Muscle of arm (tissue), 12 donors: ENCODE data around the gene IST1. TPM values are rescaled to one million over a fixed set of nuclear protein-coding genes. Genes with fewer than 3 reads are reported as not detected.
"Not testable (repeated sequence)": the region's sequence is repeated elsewhere in the genome, so short reads cannot be mapped to it uniquely, and the experiment has no call there.

Experiments used
- DNase-seq: peaks from one replicate; pipeline ENCODE4 v3.0.0-alpha.2; 2013
- polyA plus RNA-seq, 12 donors: library from polyadenylated mRNA; unstranded; fragments of 120-200 nt; gene quantifications; one replicate each; pipeline ENCODE4 v1.2.1, GENCODE V29; 2013; ENCODE audit not compliant: insufficient read length in 12 of 12

Gene IST1
- polyA plus RNA-seq, 12 donors = 118 to 236 (median 170) TPM; not detected in 1

GRCh38 chr16:71870818-71871217 is 24.5 kb upstream of the IST1 start:
- no peak for DNase-seq

- no peak for DNase-seq
These were observed 22.1 kb upstream of the IST1 start for GRCh38 chr16:71873199-71873598.

- DNase-seq = no peak
These were observed 16.4 kb upstream of the IST1 start for GRCh38 chr16:71878911-71879310.

GRCh38 chr16:71880176-71880575 is 15.2 kb upstream of the IST1 start:
- DNase-seq = no peak

GRCh38 chr16:71882505-71883167 is 12.7 kb upstream of the IST1 start:
- DNase-seq = peak; percentile 76

GRCh38 chr16:71883168-71883848 is 12.0 kb upstream of the IST1 start:
- DNase-seq = peak; percentile 39

GRCh38 chr16:71883849-71884638 is 11.3 kb upstream of the IST1 start, which contains the start of gene ZNF821:
TSS of gene ZNF821 (minus strand) at chr16:71884182. CDS start at chr16:71879946, 4,236 bp downstream.
- DNase-seq = peak; percentile 78

GRCh38 chr16:71885261-71885650 is 10.1 kb upstream of the IST1 start:
- no peak for DNase-seq

- DNase-seq = no peak
These were observed 6.2 kb upstream of the IST1 start for GRCh38 chr16:71889147-71889546.

GRCh38 chr16:71893888-71894228 is 1.5 kb upstream of the IST1 start:
- DNase-seq = no peak

GRCh38 chr16:71894229-71894920 is 956 bp upstream of the IST1 start:
- DNase-seq = peak; percentile 38

- no peak for DNase-seq
These were observed 491 bp downstream of the IST1 start for GRCh38 chr16:71895679-71896365.

GRCh38 chr16:71896764-71897368 is 1.5 kb downstream of the IST1 start:
- no peak for DNase-seq

- DNase-seq = no peak
These were observed 3.8 kb downstream of the IST1 start for GRCh38 chr16:71899171-71899570.

GRCh38 chr16:71902656-71903365 is 7.5 kb downstream of the IST1 start:
- no peak for DNase-seq

- DNase-seq = no peak
These were observed 8.3 kb downstream of the IST1 start for GRCh38 chr16:71903608-71904007.

- DNase-seq = no peak
These were observed 8.9 kb downstream of the IST1 start for GRCh38 chr16:71904239-71904638.

- DNase-seq = not testable (repeated sequence)
These were observed 10.4 kb downstream of the IST1 start for GRCh38 chr16:71905765-71906164.

GRCh38 chr16:71911121-71911520 is 15.8 kb downstream of the IST1 start:
- no peak for DNase-seq

GRCh38 chr16:71912534-71913275 is 17.4 kb downstream of the IST1 start:
- DNase-seq = no peak
